Measurements from ENCODE around the gene KRTCAP2.

The KRTCAP2 gene

GRCh38 chr1:155120253-155120652 is 52.9 kb downstream of the KRTCAP2 start:
- in situ Hi-C loops (cut with MboI; ENCODE audit: low sequenced_read_pairs): no loop called here

All from hTERT RPE-1 (cell line).